ENCODE results near the gene MKX. TPM values are rescaled to one million over a fixed set of nuclear protein-coding genes. Genes with fewer than 3 reads are reported as not detected.

Gene MKX
- total RNA-seq, 6 experiments from 2014 or later = 36.6 to 99.7 (median 40.6) TPM

DNA sequence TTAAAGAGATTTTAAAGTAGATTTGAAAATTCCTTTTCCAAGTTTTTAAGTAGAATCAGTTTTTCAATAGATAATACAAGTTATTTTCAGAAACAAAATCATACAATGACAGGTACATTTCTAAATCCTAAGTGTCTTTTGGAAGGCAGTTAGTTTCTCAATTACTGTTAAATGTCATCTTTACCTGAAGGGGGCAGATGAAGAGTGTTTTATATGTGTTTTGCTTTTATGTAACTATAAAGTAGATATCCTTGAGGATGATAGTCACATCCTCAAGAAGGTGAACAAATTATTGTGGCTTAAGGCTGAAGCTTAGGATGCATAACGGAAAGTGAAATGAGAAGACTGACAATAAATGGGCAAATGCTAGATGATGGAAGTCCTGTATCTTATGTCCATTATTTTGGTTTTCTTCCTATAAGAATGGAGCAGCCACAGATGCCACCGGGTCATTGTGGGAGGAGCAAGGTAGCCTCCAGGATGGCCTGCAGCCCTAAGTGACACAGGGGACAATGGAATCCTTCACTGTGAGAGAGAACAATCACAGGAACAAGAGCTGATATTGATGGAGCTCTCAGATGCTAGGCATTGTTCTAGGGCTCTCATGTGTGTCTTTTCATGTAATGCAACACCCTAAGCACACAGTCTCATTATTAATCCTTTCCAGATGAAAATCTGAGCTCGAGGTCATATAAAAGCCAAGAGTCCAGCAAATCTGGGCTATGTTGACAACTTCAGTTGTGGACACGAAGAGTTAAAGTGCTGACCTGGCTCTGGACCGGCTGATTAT, 14.1 kb upstream of the MKX start:
- Mint-ChIP-seq H3K27ac (no peak overlapping the region), H3K4me3 (no peak overlapping the region), H3K4me1 (ENCODE audit: low read depth) (peaks cover 13% of the 10 kb centered on the region), H3K27me3 (ENCODE audit: insufficient read depth) (peaks cover 3% of the 10 kb centered on the region; the same call in 1 of the 2 replicates), H3K36me3 (ENCODE audit: low read depth) (no peaks in the 10 kb centered on the region), H3K9me3 (no peaks in the 10 kb centered on the region)
- TF ChIP-seq, protein P1, sequence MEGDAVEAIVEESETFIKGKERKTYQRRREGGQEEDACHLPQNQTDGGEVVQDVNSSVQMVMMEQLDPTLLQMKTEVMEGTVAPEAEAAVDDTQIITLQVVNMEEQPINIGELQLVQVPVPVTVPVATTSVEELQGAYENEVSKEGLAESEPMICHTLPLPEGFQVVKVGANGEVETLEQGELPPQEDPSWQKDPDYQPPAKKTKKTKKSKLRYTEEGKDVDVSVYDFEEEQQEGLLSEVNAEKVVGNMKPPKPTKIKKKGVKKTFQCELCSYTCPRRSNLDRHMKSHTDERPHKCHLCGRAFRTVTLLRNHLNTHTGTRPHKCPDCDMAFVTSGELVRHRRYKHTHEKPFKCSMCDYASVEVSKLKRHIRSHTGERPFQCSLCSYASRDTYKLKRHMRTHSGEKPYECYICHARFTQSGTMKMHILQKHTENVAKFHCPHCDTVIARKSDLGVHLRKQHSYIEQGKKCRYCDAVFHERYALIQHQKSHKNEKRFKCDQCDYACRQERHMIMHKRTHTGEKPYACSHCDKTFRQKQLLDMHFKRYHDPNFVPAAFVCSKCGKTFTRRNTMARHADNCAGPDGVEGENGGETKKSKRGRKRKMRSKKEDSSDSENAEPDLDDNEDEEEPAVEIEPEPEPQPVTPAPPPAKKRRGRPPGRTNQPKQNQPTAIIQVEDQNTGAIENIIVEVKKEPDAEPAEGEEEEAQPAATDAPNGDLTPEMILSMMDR (IDR thresholded peaks at IDR 0.05) = peak; percentile 57
- no peak for DNase-seq

DNA sequence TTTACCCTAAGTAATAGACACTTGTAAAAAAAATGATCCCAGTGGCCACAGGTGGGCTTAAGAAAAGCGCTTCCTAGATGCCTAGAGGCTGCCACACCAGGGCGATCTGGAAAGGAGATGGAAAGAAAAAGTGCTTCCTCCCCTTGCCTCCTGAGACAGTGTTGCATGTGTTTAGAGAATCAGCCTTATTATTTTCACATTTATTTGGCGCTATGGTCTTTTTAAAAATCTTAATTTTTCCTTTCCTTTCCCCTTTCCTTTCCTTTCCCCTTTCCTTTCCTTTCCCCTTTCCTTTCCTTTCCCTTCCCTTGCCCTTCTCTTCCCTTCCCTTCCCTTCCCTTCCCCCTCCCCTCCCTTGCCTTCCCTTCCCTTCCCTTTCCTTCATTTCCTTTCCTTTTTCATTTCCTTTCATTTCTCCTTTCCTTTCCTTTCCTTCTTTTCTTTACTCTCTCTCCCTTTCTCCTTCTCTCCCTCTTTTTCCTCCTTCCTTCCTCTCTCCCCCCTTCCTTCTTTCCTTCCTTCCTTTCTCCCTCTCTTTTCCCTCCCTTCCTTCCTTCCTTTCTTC, 7.1 kb upstream of the MKX start:
- peaks cover 17% of the 10 kb centered on the region for H3K27me3 Mint-ChIP-seq (ENCODE audit: insufficient read depth)
- DNase-seq = no peak
- H3K9me3 Mint-ChIP-seq = no peaks in the 10 kb centered on the region
- H3K27ac Mint-ChIP-seq = no peak overlapping the region
- H3K4me1 Mint-ChIP-seq (ENCODE audit: low read depth) = peaks cover 6% of the 10 kb centered on the region
- no peaks in the 10 kb centered on the region for H3K36me3 Mint-ChIP-seq (ENCODE audit: low read depth)
- TF ChIP-seq, protein P1 (IDR thresholded peaks at IDR 0.05) = no peak
- H3K4me3 Mint-ChIP-seq = no peak overlapping the region

DNA sequence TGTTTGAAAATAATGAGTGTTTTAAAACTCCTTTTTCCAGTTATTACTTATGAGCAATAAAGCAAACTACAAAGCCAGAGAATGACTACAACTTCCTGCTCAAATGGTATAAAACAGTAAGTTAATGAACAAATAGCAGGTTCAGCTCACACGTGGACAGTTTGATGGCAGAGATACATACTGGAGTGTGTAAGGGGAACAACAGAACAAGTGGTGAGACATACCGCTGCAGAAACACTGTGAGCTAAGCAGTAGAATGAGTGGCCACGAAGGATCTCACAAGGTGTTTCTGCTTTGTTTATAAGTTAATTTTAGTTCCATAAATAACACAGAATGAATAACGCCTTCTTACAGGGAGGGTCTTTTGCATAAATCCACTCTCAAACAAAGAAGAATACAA, 3.0 kb upstream of the MKX start:
- peaks cover 11% of the 10 kb centered on the region for H3K36me3 Mint-ChIP-seq (ENCODE audit: low read depth)
- H3K27ac Mint-ChIP-seq = no peak overlapping the region
- H3K4me3 Mint-ChIP-seq = no peak overlapping the region
- no peak for DNase-seq
- peaks cover 33% of the 10 kb centered on the region for H3K27me3 Mint-ChIP-seq (ENCODE audit: insufficient read depth)
- TF ChIP-seq, protein P1 (IDR thresholded peaks at IDR 0.05) = no peak
- peaks cover 28% of the 10 kb centered on the region for H3K4me1 Mint-ChIP-seq (ENCODE audit: low read depth)
- H3K9me3 Mint-ChIP-seq = no peaks in the 10 kb centered on the region; the same call in 1 of the 2 replicates

DNA sequence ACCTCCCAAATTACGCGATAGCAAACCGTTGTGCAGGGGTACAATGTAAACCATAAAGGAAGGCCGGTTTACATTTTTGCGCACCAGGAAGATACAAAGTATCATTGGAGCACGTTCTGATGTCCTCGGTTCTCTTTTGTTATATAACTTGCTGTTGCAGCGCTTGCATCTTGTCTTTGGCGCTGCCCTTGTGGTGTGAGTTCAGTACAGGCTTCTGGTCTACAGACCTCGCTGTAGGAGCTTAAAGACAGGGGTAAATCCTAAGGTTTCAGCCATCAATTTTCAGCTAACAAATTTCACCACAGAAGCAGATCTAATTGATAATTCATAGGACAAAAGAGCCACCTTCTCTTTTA, 1.5 kb upstream of the MKX start:
- Mint-ChIP-seq H3K27ac (peak overlapping the region; percentile 81; the same call in 1 of the 2 replicates), H3K36me3 (ENCODE audit: low read depth) (peaks cover 12% of the 10 kb centered on the region), H3K9me3 (no peaks in the 10 kb centered on the region; the same call in 1 of the 2 replicates), H3K4me3 (peak overlapping the region; percentile 94), H3K27me3 (ENCODE audit: insufficient read depth) (peaks cover 27% of the 10 kb centered on the region), H3K4me1 (ENCODE audit: low read depth) (peaks cover 28% of the 10 kb centered on the region)
- no peak for DNase-seq
- TF ChIP-seq, protein P1 (IDR thresholded peaks at IDR 0.05) = no peak

DNA sequence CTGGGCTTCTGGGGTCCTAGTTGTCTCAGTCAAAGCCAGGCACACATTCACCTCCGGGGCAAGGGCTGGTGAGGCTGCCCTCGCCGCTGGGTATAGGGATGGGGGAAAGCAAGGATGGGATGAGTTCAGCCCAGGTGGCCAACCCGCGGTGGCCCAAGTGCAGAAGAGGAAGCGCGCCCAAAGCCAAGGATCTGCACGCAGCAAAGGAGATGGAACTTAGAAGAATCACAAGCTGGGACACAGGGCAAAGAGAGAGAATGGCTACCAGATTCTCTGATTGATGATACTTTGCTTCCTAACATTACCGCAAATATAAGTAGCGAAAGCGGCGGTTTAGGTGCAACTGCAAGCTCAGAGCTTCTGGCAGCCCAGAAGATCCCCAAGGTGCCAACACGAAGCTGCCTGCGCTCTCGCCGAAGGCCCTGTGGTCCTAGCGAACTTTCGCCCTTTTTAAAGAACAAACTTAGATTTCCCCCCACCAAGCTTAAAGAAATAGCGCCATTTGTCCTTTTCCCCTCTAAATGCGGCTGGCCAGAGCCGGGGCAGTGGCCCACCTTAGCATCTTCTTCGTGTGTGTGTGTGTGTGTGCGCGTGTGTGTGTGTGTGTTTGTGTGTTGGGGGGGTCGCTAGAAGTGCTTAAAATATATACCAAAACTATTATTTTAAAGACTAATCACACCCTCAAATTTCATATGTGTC, 927 bp upstream of the MKX start:
- TF ChIP-seq, protein P1 (IDR thresholded peaks at IDR 0.05) = no peak
- Mint-ChIP-seq H3K27ac (peak overlapping the region; percentile 81), H3K9me3 (no peaks in the 10 kb centered on the region; the same call in 1 of the 2 replicates), H3K36me3 (ENCODE audit: low read depth) (peaks cover 12% of the 10 kb centered on the region), H3K4me3 (peak overlapping the region; percentile 94), H3K4me1 (ENCODE audit: low read depth) (peaks cover 33% of the 10 kb centered on the region), H3K27me3 (ENCODE audit: insufficient read depth) (peaks cover 25% of the 10 kb centered on the region)
- no peak for DNase-seq
